ENCODE data around the gene XPO5. TPM values are rescaled to one million over a fixed set of nuclear protein-coding genes. Genes with fewer than 3 reads are reported as not detected.

The XPO5 gene
- total RNA-seq, 1 experiment from 2014 or later = 97.8 TPM

GRCh38 chr6:43477235-43478007, 98.4 kb downstream of the XPO5 start, which contains the start of gene TJAP1 (continued):
- TF ChIP-seq CREB1 (CRISPR knock-in tag; IDR thresholded peaks at IDR 0.05) = no peak
- TF ChIP-seq CBFB (CRISPR knock-in tag; IDR thresholded peaks at IDR 0.05; ENCODE audit: low read depth) = no peak
- TF ChIP-seq, protein P1, sequence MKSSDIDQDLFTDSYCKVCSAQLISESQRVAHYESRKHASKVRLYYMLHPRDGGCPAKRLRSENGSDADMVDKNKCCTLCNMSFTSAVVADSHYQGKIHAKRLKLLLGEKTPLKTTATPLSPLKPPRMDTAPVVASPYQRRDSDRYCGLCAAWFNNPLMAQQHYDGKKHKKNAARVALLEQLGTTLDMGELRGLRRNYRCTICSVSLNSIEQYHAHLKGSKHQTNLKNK (CRISPR knock-in tag; IDR thresholded peaks at IDR 0.05) = no peak
- TF ChIP-seq NFYB (CRISPR knock-in tag; conservative IDR thresholded peaks at IDR 0.05; ENCODE audit: low read depth) = 0 out of 2 replicates have a peak, but pooled peaks have one; percentile 10
- no peak for TF ChIP-seq NR3C1 (CRISPR knock-in tag; conservative IDR thresholded peaks at IDR 0.05; ENCODE audit: low read depth)
- TF ChIP-seq FOXK1 (CRISPR knock-in tag; IDR thresholded peaks at IDR 0.05) = peak; percentile 70; the same call in 1 of the 2 replicates
- TF ChIP-seq PREB (CRISPR knock-in tag; IDR thresholded peaks at IDR 0.05; ENCODE audit: borderline replicate concordance) = no peak
- TF ChIP-seq MYBL2 (CRISPR knock-in tag; IDR thresholded peaks at IDR 0.05) = no peak
- TF ChIP-seq SMAD4 (CRISPR knock-in tag; IDR thresholded peaks at IDR 0.05) = no peak
- TF ChIP-seq ATF6 (CRISPR knock-in tag; IDR thresholded peaks at IDR 0.05) = no peak
- no peak for TF ChIP-seq TCF7 (CRISPR knock-in tag; IDR thresholded peaks at IDR 0.05; ENCODE audit: low read depth)
- no peak for TF ChIP-seq RELA (CRISPR knock-in tag; IDR thresholded peaks at IDR 0.05; ENCODE audit: borderline replicate concordance)
- peak; percentile 79 for TF ChIP-seq SP1 (CRISPR knock-in tag; conservative IDR thresholded peaks at IDR 0.05)
- TF ChIP-seq, protein P2, sequence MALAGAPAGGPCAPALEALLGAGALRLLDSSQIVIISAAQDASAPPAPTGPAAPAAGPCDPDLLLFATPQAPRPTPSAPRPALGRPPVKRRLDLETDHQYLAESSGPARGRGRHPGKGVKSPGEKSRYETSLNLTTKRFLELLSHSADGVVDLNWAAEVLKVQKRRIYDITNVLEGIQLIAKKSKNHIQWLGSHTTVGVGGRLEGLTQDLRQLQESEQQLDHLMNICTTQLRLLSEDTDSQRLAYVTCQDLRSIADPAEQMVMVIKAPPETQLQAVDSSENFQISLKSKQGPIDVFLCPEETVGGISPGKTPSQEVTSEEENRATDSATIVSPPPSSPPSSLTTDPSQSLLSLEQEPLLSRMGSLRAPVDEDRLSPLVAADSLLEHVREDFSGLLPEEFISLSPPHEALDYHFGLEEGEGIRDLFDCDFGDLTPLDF (CRISPR knock-in tag; IDR thresholded peaks at IDR 0.05) = no peak
- TF ChIP-seq TEAD4 (CRISPR knock-in tag; IDR thresholded peaks at IDR 0.05) = no peak
- no peak for TF ChIP-seq TP53 (CRISPR knock-in tag; IDR thresholded peaks at IDR 0.05)
- TF ChIP-seq, protein P3, sequence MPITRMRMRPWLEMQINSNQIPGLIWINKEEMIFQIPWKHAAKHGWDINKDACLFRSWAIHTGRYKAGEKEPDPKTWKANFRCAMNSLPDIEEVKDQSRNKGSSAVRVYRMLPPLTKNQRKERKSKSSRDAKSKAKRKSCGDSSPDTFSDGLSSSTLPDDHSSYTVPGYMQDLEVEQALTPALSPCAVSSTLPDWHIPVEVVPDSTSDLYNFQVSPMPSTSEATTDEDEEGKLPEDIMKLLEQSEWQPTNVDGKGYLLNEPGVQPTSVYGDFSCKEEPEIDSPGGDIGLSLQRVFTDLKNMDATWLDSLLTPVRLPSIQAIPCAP (CRISPR knock-in tag; IDR thresholded peaks at IDR 0.05) = no peak
- TF ChIP-seq, protein P4, sequence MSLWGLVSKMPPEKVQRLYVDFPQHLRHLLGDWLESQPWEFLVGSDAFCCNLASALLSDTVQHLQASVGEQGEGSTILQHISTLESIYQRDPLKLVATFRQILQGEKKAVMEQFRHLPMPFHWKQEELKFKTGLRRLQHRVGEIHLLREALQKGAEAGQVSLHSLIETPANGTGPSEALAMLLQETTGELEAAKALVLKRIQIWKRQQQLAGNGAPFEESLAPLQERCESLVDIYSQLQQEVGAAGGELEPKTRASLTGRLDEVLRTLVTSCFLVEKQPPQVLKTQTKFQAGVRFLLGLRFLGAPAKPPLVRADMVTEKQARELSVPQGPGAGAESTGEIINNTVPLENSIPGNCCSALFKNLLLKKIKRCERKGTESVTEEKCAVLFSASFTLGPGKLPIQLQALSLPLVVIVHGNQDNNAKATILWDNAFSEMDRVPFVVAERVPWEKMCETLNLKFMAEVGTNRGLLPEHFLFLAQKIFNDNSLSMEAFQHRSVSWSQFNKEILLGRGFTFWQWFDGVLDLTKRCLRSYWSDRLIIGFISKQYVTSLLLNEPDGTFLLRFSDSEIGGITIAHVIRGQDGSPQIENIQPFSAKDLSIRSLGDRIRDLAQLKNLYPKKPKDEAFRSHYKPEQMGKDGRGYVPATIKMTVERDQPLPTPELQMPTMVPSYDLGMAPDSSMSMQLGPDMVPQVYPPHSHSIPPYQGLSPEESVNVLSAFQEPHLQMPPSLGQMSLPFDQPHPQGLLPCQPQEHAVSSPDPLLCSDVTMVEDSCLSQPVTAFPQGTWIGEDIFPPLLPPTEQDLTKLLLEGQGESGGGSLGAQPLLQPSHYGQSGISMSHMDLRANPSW (CRISPR knock-in tag; conservative IDR thresholded peaks at IDR 0.05; ENCODE audit: low read depth) = no peak
- TF ChIP-seq ZNF219 (CRISPR knock-in tag; IDR thresholded peaks at IDR 0.05; ENCODE audit: borderline replicate concordance) = no peak
- no peak for TF ChIP-seq NR1H2 (CRISPR knock-in tag; IDR thresholded peaks at IDR 0.05)
- TF ChIP-seq EMX1 (CRISPR knock-in tag; IDR thresholded peaks at IDR 0.05) = no peak
- TF ChIP-seq CREM (CRISPR knock-in tag; IDR thresholded peaks at IDR 0.05) = peak; percentile 66; the same call in 1 of the 2 replicates
- 0 out of 2 replicates have a peak, but pooled peaks have one; percentile 32 for TF ChIP-seq USF2 (CRISPR knock-in tag; IDR thresholded peaks at IDR 0.05)
- TF ChIP-seq, protein P5, sequence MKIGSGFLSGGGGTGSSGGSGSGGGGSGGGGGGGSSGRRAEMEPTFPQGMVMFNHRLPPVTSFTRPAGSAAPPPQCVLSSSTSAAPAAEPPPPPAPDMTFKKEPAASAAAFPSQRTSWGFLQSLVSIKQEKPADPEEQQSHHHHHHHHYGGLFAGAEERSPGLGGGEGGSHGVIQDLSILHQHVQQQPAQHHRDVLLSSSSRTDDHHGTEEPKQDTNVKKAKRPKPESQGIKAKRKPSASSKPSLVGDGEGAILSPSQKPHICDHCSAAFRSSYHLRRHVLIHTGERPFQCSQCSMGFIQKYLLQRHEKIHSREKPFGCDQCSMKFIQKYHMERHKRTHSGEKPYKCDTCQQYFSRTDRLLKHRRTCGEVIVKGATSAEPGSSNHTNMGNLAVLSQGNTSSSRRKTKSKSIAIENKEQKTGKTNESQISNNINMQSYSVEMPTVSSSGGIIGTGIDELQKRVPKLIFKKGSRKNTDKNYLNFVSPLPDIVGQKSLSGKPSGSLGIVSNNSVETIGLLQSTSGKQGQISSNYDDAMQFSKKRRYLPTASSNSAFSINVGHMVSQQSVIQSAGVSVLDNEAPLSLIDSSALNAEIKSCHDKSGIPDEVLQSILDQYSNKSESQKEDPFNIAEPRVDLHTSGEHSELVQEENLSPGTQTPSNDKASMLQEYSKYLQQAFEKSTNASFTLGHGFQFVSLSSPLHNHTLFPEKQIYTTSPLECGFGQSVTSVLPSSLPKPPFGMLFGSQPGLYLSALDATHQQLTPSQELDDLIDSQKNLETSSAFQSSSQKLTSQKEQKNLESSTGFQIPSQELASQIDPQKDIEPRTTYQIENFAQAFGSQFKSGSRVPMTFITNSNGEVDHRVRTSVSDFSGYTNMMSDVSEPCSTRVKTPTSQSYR (CRISPR knock-in tag; IDR thresholded peaks at IDR 0.05) = no peak
- TF ChIP-seq NFATC4 (CRISPR knock-in tag; IDR thresholded peaks at IDR 0.05) = no peak

All from WTC11 (cell line).